ENCODE data around the gene LACRT.

- TF ChIP-seq CTCF (conservative IDR thresholded peaks at IDR 0.05; ENCODE audit: low read length) (peak; percentile 94), EZH2phosphoT487 (IDR thresholded peaks at IDR 0.05; ENCODE audit: borderline replicate concordance) (no peak)
These were observed 38.2 kb downstream of the LACRT start for GRCh38 chr12:54596526-54596946.
